Measurements from ENCODE around the gene OXT.
"Not testable (repeated sequence)": the region's sequence is repeated elsewhere in the genome, so short reads cannot be mapped to it uniquely, and the experiment has no call there.

OXT gene

DNA sequence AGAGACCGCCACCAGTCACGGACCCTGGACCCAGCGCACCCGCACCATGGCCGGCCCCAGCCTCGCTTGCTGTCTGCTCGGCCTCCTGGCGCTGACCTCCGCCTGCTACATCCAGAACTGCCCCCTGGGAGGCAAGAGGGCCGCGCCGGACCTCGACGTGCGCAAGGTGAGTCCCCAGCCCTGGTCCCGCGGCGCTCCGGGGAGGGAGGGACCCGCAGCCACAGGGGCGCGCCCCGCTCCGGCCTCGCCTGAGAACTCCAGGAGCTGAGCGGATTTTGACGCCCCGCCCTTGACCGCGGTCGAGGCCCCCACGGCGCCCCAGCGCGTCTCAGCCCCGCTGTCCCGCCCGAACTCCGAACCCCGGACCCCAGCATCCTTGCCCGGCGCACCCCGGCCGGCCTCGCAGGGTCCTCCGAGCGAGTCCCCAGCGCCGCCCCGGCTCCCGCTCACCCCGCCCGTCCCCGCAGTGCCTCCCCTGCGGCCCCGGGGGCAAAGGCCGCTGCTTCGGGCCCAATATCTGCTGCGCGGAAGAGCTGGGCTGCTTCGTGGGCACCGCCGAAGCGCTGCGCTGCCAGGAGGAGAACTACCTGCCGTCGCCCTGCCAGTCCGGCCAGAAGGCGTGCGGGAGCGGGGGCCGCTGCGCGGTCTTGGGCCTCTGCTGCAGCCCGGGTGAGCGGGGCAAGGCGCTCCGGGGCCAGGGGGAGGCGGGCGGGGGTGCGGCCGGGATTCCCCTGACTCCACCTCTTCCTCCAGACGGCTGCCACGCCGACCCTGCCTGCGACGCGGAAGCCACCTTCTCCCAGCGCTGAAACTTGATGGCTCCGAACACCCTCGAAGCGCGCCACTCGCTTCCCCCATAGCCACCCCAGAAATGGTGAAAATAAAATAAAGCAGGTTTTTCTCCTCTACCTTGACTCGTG is at the start of gene OXT:
Gene OXT, plus strand, starts transcription at position 11 of the 920 bp plus-strand sequence. Its CDS starts 36 bp downstream, at position 47.
- DNase-seq (ENCODE audit: low read depth in 2 of 2): peak; percentile 50 to 58

DNA sequence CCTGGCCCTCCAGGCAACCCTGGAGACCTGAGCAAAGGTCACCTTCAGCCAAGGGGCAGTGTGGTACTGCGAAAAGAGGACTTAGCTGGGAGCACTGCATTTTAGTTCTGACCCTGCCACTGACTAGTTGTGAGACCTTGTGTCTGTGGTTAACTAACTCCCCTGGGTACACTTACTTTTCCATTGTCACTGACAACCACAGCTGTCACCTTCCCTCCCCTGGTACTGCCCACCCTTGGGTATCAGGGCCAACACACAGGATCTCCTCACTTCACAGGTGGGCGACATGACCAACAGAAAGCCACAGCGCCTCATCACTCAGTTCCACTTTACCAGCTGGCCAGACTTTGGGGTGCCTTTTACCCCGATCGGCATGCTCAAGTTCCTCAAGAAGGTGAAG is 49.6 kb upstream of the OXT start:
- no peak for DNase-seq (ENCODE audit: low read depth in 2 of 2)

DNA sequence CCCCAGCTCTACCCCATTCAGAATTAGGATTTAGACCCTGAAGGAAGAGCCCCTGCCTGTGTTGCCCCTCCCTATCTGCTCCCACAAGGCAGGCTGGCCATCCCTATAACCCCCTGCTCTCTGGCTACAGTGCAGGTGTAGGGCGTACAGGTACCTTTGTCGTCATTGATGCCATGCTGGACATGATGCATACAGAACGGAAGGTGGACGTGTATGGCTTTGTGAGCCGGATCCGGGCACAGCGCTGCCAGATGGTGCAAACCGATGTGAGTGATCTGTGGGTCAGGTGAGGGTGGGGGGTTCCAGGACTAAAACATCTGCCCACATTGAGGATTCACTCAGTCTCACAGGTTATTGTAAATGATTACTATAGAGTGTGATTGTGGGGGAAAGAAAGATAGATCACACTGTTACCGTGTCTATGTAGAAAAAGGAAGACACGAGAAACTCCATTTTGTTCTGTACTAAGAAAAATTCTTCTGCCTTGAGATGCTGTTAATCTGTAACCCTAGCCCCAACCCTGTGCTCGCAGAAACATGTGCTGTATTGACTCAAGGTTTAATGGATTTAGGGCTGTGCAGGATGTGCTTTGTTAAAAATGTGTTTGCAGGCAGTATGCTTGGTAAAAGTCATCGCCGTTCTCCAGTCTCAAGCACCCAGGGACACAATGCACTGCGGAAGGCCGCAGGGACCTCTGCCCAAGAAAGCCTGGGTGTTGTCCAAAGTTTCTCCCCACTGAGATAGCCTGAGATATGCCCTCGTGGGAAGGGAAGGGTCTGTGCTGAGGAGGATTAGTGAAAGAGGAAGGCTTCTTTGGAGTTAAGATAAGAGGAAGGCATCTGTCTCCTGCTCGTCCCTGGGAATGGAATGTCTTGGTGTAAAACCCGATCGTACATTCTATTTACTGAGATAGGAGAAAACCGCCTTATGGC is 48.6 kb upstream of the OXT start:
- DNase-seq (ENCODE audit: low read depth in 2 of 2): not testable (repeated sequence)

DNA sequence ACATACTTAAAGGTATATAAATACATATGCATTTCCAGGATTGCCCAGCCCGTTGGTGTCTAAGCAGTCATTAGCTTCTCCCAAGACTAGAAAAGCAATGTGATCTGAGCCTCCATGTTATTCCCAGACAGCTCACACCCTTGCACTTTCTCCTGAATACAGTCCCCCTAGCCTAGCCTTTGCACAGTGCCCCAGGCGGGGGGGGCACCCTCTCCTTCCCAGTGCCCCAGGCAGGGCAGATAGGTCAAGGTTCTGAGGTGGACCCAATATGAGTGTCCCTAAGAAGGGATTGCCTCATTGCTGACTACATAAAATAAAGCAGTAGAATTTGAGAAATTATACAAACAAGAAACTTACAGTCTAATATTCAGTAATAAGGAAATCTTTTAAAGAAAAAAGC is 43.4 kb upstream of the OXT start:
- no peak for DNase-seq (ENCODE audit: low read depth in 2 of 2)

DNA sequence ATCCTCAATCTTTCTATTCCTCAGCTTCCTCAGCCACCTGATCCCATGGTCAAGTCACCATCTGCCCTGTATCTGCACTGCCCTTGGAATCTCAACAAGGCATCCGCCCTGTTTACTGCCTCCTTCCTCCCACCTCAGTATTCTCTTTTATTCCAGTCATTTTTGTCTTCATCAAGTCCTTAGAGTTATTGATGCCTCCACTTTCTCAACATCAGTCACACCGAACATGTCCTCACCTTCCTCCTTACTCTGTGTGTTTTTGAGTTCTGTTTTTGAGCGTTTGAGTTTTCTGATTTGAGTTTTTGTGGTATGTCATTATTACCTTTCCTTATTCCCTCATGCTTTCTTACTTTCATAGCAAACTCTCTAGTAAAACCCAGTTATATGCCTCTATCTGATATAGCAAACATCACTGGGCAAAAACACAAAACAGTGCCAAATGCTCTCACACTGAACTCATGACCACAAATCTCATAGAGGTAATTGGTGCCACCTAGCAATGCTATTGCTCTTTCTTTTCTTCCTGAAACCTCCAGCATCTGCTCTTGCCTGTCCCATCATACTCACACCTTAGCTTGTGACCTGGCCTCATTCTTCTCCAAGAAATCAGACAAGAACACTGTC is 39.8 kb upstream of the OXT start:
- no peak for DNase-seq (ENCODE audit: low read depth in 2 of 2)

DNA sequence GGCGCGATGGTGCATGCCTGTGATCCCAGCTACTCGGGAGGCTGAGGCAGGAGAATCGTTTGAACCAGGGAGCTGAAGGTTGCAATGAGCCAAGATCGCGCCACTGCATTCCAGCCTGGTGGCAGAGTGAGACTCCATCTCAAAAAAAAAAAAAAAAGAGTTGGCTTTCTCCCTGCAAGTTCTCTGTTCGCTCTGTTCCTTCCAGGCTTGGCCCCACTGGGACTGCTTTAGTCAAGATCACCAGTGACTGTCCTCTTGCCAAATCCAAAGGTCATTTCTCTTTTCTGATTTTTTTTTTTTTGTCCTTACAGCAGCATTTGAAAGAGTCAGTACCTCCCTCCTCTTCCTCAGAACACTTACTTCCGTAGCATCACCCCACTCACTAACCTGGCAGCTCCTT is 38.8 kb upstream of the OXT start:
- no peak for DNase-seq (ENCODE audit: low read depth in 2 of 2)

DNA sequence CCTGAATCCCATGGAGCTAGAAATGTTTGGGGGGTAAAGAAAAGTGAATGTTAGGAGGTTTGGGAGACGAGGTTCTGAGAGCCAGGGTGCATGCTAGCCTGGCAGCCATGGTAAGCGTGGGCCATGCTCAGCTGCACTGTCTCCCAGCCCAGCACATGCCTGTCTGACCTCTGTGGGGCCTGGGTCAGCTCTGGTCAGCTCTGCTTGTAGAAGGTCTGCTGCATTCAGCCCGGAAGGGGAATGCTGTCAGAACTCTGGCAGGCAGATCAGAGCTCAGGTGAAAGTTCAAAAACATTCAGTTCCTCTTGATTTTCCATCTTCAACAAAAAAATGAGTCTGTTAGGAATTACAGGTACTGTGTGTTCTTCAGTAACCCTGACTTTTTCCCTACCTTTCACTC is 33.8 kb upstream of the OXT start:
- no peak for DNase-seq (ENCODE audit: low read depth in 2 of 2)

DNA sequence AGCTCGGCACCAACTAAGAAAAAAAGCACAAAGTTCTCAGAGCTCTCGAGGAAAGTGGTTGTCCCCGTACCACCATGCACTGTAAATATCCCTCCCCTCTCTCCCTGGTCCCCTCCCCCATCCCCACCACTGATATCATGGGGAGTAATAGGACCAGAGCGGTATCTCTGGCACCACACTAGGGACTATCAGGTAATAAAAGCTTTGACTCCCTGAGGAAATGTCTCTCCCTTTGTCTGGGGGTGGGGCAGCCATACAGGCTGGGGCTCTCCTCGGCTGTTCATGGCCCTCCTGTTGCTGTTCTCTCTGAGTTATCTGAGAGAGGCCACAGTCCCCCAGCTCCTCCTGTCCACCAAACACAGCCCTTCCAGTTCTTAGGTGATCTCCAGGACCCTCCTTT is 33.0 kb upstream of the OXT start:
- no peak for DNase-seq (ENCODE audit: low read depth in 2 of 2)

DNA sequence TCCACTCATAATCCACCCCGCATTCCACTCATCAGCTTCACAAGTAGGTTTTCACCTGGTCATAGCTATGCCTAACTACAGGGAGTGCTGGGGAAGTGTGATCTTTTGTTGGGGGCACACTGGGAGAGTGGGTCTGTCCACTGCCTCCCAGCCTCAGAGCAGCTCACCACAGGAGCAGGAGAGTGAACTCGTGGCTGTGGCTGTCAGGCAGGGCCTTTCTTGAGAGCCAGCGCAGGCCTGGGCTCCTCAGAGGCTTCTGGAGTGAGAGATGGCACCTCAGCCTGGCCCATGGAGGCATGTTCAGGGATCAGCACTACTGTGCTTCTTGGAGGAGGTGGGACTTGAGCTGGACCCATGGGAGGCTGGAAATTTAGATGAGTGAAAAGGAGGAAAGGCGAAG is 32.0 kb upstream of the OXT start:
- DNase-seq (ENCODE audit: low read depth in 2 of 2): no peak

DNA sequence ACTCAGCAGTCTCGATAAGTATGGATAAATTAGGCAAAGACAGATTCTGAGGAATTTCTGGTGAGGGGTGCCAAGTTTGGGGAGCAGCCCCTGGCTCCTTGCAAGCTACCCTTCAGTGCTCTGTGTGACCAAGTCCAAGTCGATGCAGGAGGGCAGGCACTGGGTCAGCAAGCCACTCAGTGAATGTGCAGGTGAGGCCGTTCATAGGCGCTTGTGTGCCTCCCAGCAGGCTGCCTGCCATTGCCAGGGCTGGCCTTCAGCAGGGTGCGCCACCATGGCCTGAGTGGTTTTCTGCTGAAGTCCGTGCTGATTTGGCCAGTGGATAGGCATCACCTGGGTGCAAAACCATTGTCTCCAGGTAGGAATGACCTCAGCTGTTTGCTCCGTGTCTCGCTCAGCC is 31.3 kb upstream of the OXT start:
- DNase-seq (ENCODE audit: low read depth in 2 of 2): no peak

DNA sequence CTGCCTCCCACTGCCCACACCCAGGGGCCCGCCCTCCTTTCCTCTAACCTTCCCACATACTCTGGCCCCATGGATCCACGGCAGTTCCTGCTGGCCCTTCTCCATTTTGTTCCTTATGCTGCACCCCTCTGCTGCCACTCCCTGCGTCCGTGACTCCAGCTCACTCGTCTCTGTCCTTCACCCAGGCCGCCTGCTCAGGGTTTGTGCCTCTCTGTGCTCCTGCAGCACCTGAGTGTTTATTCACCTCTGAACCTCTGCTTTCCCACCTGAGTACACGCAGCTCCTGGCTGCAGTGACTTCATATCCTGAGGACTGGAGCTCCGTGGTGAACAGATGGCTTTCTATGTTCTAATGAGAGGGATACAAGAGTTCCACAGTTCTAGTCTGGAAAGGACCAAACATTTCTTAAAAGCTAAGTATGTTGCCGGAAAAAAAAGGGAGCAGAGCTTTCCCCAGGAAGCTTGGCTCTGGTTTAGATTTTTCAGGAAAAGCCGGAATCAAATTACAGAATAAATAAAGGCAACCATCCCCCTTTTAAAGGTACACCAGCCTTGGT is 29.5 kb upstream of the OXT start:
- no peak for DNase-seq (ENCODE audit: low read depth in 2 of 2)

DNA sequence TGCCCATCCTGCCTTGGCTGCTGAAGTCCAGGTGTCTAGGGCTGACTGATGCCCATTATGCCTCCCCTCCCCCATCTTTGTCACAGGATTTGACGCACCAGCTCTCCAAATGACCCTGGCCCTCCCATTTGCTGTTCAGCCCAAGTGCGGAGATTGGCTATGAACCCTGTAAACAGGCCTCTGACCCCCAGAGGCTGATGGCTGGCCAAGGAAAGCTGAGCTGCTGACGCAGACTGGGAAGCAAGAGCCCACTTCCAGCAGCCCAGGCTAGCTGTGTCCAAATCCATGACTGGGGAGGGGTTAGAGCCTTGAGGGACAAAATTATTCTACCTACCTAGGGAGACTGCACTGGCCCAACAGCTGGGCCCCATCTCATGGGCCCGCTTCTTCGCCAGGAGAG is 28.8 kb upstream of the OXT start:
- no peak for DNase-seq (ENCODE audit: low read depth in 2 of 2)

DNA sequence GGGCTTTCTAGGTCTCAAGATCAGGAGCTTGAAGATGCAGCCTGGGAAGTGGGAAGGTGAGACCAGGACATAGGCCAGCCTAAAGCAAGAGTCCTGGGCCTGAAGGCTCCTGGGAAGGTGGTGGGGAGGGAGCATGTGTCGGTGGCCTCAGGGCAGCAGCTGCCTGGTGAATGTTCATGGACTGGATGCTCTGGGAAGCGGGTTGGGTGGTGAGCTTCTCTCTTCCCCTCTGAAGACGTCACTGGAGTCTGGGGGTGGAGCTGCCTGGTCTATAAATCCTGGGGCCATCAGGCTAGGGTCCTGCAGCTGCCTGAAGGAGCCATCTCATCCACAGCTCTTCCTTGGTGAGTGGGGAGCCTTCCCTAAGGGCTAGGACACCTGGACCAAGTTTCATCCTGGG is 28.1 kb upstream of the OXT start, which contains the start of gene GNRH2:
Gene GNRH2, plus strand, starts transcription at position 301 of the 400 bp plus-strand sequence. CDS start 793 bp downstream, outside the sequence.
- no peak for DNase-seq (ENCODE audit: low read depth in 2 of 2)

DNA sequence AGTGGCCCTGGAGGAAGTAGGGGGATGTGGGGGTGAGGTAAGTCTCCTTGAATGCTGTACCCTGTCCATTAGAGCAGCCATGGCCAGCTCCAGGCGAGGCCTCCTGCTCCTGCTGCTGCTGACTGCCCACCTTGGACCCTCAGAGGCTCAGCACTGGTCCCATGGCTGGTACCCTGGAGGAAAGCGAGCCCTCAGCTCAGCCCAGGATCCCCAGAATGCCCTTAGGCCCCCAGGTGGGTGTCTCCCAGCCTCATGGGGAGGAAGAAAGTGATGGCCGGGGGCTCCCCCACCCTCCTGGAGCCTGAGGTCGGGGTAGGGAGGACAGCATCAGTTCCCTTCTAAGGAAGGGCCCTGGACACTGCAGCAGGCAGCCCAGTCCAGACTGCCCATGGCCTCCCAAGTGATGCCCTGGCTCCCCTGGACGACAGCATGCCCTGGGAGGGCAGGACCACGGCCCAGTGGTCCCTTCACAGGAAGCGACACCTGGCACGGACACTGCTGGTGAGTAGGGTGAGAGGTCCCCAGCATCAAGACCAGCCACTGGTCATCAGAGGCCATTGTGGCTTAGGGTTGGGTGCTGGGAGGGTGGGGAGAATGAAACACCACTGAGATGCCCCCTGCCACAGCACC is 27.0 kb upstream of the OXT start:
- no peak for DNase-seq (ENCODE audit: low read depth in 2 of 2)

DNA sequence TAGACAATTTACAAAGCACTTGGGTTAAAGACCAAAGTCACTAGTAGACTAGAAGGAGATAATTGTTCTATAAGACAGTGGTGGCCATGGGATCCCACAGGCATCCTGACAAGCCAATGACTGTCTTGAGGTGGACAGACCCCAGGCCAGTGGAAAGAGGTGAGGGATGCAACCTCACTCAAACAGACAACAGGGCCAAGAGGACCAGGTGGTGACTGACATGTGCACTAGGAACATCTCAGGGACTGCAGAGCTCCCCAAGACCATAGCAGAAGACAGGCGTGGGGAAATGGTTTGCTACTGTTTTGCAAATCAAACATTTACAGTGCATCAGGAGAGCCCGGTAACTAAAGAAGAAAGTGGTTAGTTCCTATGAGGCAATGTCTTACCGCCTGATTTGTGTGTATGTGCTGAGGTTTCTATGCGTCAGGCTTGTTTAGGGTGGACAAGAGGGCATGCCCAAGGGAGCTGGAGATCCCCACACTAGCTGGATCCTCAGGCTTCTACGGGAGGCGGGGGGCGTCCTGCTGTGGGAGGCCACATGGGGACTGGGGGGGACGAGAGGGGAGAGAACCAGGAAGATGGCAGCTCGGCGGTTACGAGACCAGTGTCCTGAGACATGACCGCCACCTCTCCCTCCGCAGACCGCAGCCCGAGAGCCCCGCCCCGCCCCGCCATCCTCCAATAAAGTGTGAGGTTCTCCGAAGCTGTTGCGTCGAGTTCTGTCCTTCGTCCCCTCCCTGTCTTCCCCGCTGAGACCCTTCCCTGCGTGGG is 26.2 kb upstream of the OXT start:
- peak; percentile 32 to 44 for DNase-seq (ENCODE audit: low read depth in 2 of 2)

DNA sequence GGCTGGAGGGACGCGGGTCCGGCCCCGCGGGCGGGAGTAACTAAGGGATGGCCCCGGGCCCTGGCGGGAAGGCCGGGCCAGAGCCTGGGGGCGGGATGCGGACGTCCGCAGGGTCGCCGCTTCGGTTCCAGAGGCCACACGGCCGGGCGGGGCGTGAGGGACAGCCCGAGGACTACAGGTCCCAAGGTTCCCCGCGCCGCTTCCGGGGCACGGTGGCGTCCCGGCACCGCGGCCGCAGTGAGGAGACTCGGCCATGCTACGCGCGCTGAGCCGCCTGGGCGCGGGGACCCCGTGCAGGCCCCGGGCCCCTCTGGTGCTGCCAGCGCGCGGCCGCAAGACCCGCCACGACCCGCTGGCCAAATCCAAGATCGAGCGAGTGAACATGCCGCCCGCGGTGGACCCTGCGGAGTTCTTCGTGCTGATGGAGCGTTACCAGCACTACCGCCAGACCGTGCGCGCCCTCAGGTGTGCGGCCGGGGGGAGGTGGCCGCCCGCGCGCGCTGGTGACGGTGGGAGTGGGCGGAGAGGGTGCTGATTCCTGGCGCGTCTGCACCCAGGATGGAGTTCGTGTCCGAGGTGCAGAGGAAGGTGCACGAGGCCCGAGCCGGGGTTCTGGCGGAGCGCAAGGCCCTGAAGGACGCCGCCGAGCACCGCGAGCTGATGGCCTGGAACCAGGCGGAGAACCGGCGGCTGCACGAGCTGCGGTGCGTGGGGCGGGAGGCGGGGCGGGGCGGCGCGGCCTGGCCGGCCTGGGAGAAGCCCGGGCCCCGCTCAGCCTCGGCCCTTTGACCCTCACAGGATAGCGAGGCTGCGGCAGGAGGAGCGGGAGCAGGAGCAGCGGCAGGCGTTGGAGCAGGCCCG is 25.4 kb upstream of the OXT start, which contains the start of gene MRPS26:
Gene MRPS26, plus strand, starts transcription at position 237 of the 861 bp plus-strand sequence. Its CDS starts 17 bp downstream, at position 254.
- DNase-seq (ENCODE audit: low read depth in 2 of 2): peak; percentile 66 to 73

DNA sequence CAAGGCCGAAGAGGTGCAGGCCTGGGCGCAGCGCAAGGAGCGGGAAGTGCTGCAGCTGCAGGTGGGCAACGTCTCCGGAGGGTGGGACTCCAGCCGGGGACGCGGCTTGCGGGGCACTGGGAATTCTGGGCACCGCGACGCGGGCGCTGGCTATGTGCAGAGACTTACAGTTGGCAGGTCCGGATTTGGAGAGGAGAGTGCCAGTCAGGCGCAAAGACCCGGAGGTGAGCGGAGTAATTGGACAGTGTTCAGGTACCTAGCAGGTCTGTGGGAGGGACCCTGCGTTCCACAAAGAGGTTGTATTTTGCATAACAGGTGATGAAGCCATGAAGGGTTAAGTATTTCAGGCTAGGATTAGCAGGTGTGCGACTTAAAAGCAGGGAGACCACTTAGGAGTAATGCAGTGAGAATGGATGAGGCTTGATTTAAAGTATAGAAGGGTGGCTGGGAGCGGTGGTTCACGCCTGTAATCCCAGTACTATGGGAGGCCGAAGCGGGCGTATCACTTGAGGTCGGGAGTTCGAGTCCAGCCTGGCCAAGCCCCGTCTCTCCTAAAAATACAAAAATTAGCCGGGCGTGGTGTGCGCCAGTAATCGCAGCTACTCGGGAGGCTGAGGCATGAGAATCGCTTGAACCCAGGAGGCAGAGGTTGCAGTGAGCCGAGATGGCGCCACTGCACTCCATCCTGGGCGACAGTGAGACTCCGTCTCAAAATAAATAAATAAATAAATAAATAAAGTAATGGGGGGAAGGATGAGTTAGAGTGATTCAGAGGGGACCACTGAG is 24.6 kb upstream of the OXT start:
- DNase-seq (ENCODE audit: low read depth in 2 of 2): no peak
